Measurements from ENCODE around the gene CCDC146.

- no peak for TF ChIP-seq CTCF (IDR thresholded peaks at IDR 0.05)
- no peak for TF ChIP-seq POLR2A (IDR thresholded peaks at IDR 0.05)
Measured at GRCh38 chr7:77328669-77329068, 206.3 kb downstream of the CCDC146 start.
